ENCODE data around the gene DDC.

DNA sequence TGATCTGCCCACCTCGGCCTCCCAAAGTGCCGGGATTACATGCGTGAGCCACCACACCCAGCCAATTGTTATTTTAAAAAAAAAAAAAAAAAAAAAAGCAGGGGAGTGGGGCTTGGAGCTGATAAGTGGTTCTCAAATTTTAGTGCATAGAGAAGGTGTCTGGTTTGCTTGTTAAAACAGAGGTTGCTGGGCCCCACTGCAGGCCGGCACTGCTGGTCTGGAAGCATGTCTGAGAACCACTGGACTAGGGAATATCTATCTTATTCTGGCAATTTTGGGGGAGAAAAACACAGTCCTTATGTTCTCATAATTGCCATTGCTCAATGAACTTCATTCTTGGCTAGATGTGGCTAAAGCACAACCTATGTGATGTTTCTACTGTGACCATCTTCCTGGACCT is 96.0 kb downstream of the DDC start:
- TF ChIP-seq CTCF (IDR thresholded peaks at IDR 0.05; ENCODE audit: extremely low read depth in 1 of 2, insufficient read depth in 1 of 2, low read depth in 1 of 2, low read length in 2 of 2): no peak
- TF ChIP-seq POLR2A (IDR thresholded peaks at IDR 0.05; ENCODE audit: low read depth, low read length): no peak
- no peak for TF ChIP-seq EZH2 (IDR thresholded peaks at IDR 0.05; ENCODE audit: borderline replicate concordance, low read depth, low read length, severe bottlenecking)
- no peak for TF ChIP-seq POLR2AphosphoS5 (IDR thresholded peaks at IDR 0.05; ENCODE audit: insufficient read depth, low read depth, low read length)
- TF ChIP-seq, protein P1, sequence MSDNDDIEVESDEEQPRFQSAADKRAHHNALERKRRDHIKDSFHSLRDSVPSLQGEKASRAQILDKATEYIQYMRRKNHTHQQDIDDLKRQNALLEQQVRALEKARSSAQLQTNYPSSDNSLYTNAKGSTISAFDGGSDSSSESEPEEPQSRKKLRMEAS (IDR thresholded peaks at IDR 0.05; ENCODE audit: insufficient read depth, insufficient read length): no peak
- no peak for TF ChIP-seq FOS (IDR thresholded peaks at IDR 0.05; ENCODE audit: borderline replicate concordance, insufficient read depth, low read length)
- TF ChIP-seq GATA2 (IDR thresholded peaks at IDR 0.05; ENCODE audit: insufficient read depth, insufficient read length, low read depth, low read length): no peak
- TF ChIP-seq MYC (IDR thresholded peaks at IDR 0.05; ENCODE audit: low read depth, low read length): no peak
- TF ChIP-seq JUN (IDR thresholded peaks at IDR 0.05; ENCODE audit: borderline replicate concordance, insufficient read depth, insufficient read length, low read depth): no peak
